Measurements from ENCODE around the gene GDI2.

Gene GDI2

GRCh38 chr10:5764422-5765297 lies 48.6 kb downstream of the GDI2 start:
- Histone ChIP-seq H3K4me3 (ENCODE audit: low read length) (no peak overlapping the region), H3K4me1 (ENCODE audit: insufficient read depth, low read length) (no peaks in the 10 kb centered on the region), H3K27me3 (ENCODE audit: insufficient read depth, low read length) (no peaks in the 10 kb centered on the region), H3K9me3 (ENCODE audit: low read length) (peaks cover 3% of the 10 kb centered on the region), H3K36me3 (ENCODE audit: insufficient read depth, low read length) (peaks cover 89% of the 10 kb centered on the region), H2AFZ (ENCODE audit: low read depth, low read length) (no peak overlapping the region)

- no peaks in the 10 kb centered on the region for H3K9me3 ChIP-seq (ENCODE audit: low read length)
- H3K36me3 ChIP-seq (ENCODE audit: insufficient read depth, low read length) = peaks cover 88% of the 10 kb centered on the region
- H3K27me3 ChIP-seq (ENCODE audit: insufficient read depth, low read length) = no peaks in the 10 kb centered on the region
- H3K4me3 ChIP-seq (ENCODE audit: low read length) = no peak overlapping the region
- H3K4me1 ChIP-seq (ENCODE audit: insufficient read depth, low read length) = no peaks in the 10 kb centered on the region
- no peak overlapping the region for H2AFZ ChIP-seq (ENCODE audit: low read depth, low read length)
These were observed 50.7 kb downstream of the GDI2 start for GRCh38 chr10:5762531-5762930.

GRCh38 chr10:5761220-5761619 lies 52.0 kb downstream of the GDI2 start:
- H3K4me3 ChIP-seq (ENCODE audit: low read length) = no peak overlapping the region
- H3K27me3 ChIP-seq (ENCODE audit: insufficient read depth, low read length) = no peaks in the 10 kb centered on the region
- no peaks in the 10 kb centered on the region for H3K4me1 ChIP-seq (ENCODE audit: insufficient read depth, low read length)
- no peaks in the 10 kb centered on the region for H3K9me3 ChIP-seq (ENCODE audit: low read length)
- H2AFZ ChIP-seq (ENCODE audit: low read depth, low read length) = no peak overlapping the region
- peaks cover 87% of the 10 kb centered on the region for H3K36me3 ChIP-seq (ENCODE audit: insufficient read depth, low read length)

- Histone ChIP-seq H3K4me3 (ENCODE audit: low read length) (no peak overlapping the region), H3K36me3 (ENCODE audit: insufficient read depth, low read length) (peaks cover 80% of the 10 kb centered on the region), H3K9me3 (ENCODE audit: low read length) (no peaks in the 10 kb centered on the region), H3K4me1 (ENCODE audit: insufficient read depth, low read length) (no peaks in the 10 kb centered on the region), H3K27me3 (ENCODE audit: insufficient read depth, low read length) (no peaks in the 10 kb centered on the region), H2AFZ (ENCODE audit: low read depth, low read length) (no peak overlapping the region)
These were observed 52.7 kb downstream of the GDI2 start for GRCh38 chr10:5760515-5760914.

GRCh38 chr10:5758927-5759326 lies 54.3 kb downstream of the GDI2 start:
- Histone ChIP-seq H3K4me1 (ENCODE audit: insufficient read depth, low read length) (no peaks in the 10 kb centered on the region), H3K36me3 (ENCODE audit: insufficient read depth, low read length) (peaks cover 64% of the 10 kb centered on the region), H3K27me3 (ENCODE audit: insufficient read depth, low read length) (no peaks in the 10 kb centered on the region), H2AFZ (ENCODE audit: low read depth, low read length) (no peak overlapping the region), H3K4me3 (ENCODE audit: low read length) (no peak overlapping the region), H3K9me3 (ENCODE audit: low read length) (no peaks in the 10 kb centered on the region)

- peaks cover 57% of the 10 kb centered on the region for H3K36me3 ChIP-seq (ENCODE audit: insufficient read depth, low read length)
- no peak overlapping the region for H3K4me3 ChIP-seq (ENCODE audit: low read length)
- H3K4me1 ChIP-seq (ENCODE audit: insufficient read depth, low read length) = no peaks in the 10 kb centered on the region
- H3K9me3 ChIP-seq (ENCODE audit: low read length) = no peaks in the 10 kb centered on the region
- H2AFZ ChIP-seq (ENCODE audit: low read depth, low read length) = no peak overlapping the region
- H3K27me3 ChIP-seq (ENCODE audit: insufficient read depth, low read length) = no peaks in the 10 kb centered on the region
These were observed 55.3 kb downstream of the GDI2 start for GRCh38 chr10:5757766-5758517.

- H2AFZ ChIP-seq (ENCODE audit: low read depth, low read length) = no peak overlapping the region
- no peaks in the 10 kb centered on the region for H3K4me1 ChIP-seq (ENCODE audit: insufficient read depth, low read length)
- peaks cover 8% of the 10 kb centered on the region for H3K9me3 ChIP-seq (ENCODE audit: low read length)
- peaks cover 43% of the 10 kb centered on the region for H3K36me3 ChIP-seq (ENCODE audit: insufficient read depth, low read length)
- no peaks in the 10 kb centered on the region for H3K27me3 ChIP-seq (ENCODE audit: insufficient read depth, low read length)
- no peak overlapping the region for H3K4me3 ChIP-seq (ENCODE audit: low read length)
These were observed 60.8 kb downstream of the GDI2 start for GRCh38 chr10:5752301-5752871.

GRCh38 chr10:5751601-5752253 lies 61.5 kb downstream of the GDI2 start:
- peaks cover 8% of the 10 kb centered on the region for H3K9me3 ChIP-seq (ENCODE audit: low read length)
- peaks cover 43% of the 10 kb centered on the region for H3K36me3 ChIP-seq (ENCODE audit: insufficient read depth, low read length)
- no peaks in the 10 kb centered on the region for H3K27me3 ChIP-seq (ENCODE audit: insufficient read depth, low read length)
- no peak overlapping the region for H3K4me3 ChIP-seq (ENCODE audit: low read length)
- H2AFZ ChIP-seq (ENCODE audit: low read depth, low read length) = no peak overlapping the region
- H3K4me1 ChIP-seq (ENCODE audit: insufficient read depth, low read length) = no peaks in the 10 kb centered on the region

GRCh38 chr10:5748394-5748803 lies 64.8 kb downstream of the GDI2 start:
- Histone ChIP-seq H3K36me3 (ENCODE audit: insufficient read depth, low read length) (peaks cover 55% of the 10 kb centered on the region), H3K4me1 (ENCODE audit: insufficient read depth, low read length) (no peaks in the 10 kb centered on the region)

GRCh38 chr10:5746197-5746596 lies 67.0 kb downstream of the GDI2 start:
- peaks cover 8% of the 10 kb centered on the region for H3K9me3 ChIP-seq (ENCODE audit: low read length)
- peaks cover 72% of the 10 kb centered on the region for H3K36me3 ChIP-seq (ENCODE audit: insufficient read depth, low read length)
- no peak overlapping the region for H3K4me3 ChIP-seq (ENCODE audit: low read length)
- H2AFZ ChIP-seq (ENCODE audit: low read depth, low read length) = no peak overlapping the region
- H3K27me3 ChIP-seq (ENCODE audit: insufficient read depth, low read length) = no peaks in the 10 kb centered on the region
- no peaks in the 10 kb centered on the region for H3K4me1 ChIP-seq (ENCODE audit: insufficient read depth, low read length)

More at GRCh38 chr10:5748394-5748803, 64.8 kb downstream of the GDI2 start:
- Histone ChIP-seq H3K27me3 (ENCODE audit: insufficient read depth, low read length) (no peaks in the 10 kb centered on the region), H3K4me3 (ENCODE audit: low read length) (no peak overlapping the region), H3K9me3 (ENCODE audit: low read length) (peaks cover 8% of the 10 kb centered on the region), H2AFZ (ENCODE audit: low read depth, low read length) (no peak overlapping the region)

GRCh38 chr10:5744849-5745248 lies 68.4 kb downstream of the GDI2 start:
- H3K4me1 ChIP-seq (ENCODE audit: insufficient read depth, low read length) = no peaks in the 10 kb centered on the region
- peaks cover 8% of the 10 kb centered on the region for H3K9me3 ChIP-seq (ENCODE audit: low read length)
- peaks cover 72% of the 10 kb centered on the region for H3K36me3 ChIP-seq (ENCODE audit: insufficient read depth, low read length)
- no peak overlapping the region for H2AFZ ChIP-seq (ENCODE audit: low read depth, low read length)
- no peaks in the 10 kb centered on the region for H3K27me3 ChIP-seq (ENCODE audit: insufficient read depth, low read length)
- no peak overlapping the region for H3K4me3 ChIP-seq (ENCODE audit: low read length)

- no peak overlapping the region for H3K4me3 ChIP-seq (ENCODE audit: low read length)
- no peaks in the 10 kb centered on the region for H3K27me3 ChIP-seq (ENCODE audit: insufficient read depth, low read length)
- peaks cover 67% of the 10 kb centered on the region for H3K36me3 ChIP-seq (ENCODE audit: insufficient read depth, low read length)
- peaks cover 3% of the 10 kb centered on the region for H3K9me3 ChIP-seq (ENCODE audit: low read length)
- H2AFZ ChIP-seq (ENCODE audit: low read depth, low read length) = no peak overlapping the region
- no peaks in the 10 kb centered on the region for H3K4me1 ChIP-seq (ENCODE audit: insufficient read depth, low read length)
These were observed 69.5 kb downstream of the GDI2 start for GRCh38 chr10:5743736-5744135.

- Histone ChIP-seq H3K9me3 (ENCODE audit: low read length) (no peaks in the 10 kb centered on the region), H2AFZ (ENCODE audit: low read depth, low read length) (no peak overlapping the region), H3K4me3 (ENCODE audit: low read length) (no peak overlapping the region), H3K36me3 (ENCODE audit: insufficient read depth, low read length) (peaks cover 53% of the 10 kb centered on the region), H3K4me1 (ENCODE audit: insufficient read depth, low read length) (no peaks in the 10 kb centered on the region), H3K27me3 (ENCODE audit: insufficient read depth, low read length) (no peaks in the 10 kb centered on the region)
These were observed 71.1 kb downstream of the GDI2 start for GRCh38 chr10:5742116-5742515.
